Stomach (tissue), 9 donors: ENCODE data around the gene MBNL3. TPM values are rescaled to one million over a fixed set of nuclear protein-coding genes. Genes with fewer than 3 reads are reported as not detected.

Experiments used
- DNase-seq, 2 donors: peaks; one replicate each; pipeline versions ENCODE4 v3.0.0 to v3.0.0-alpha.2; 2013 to 2019
- H3K27ac ChIP-seq, 5 donors: fragments of 200-600 bp in 4 of 5; sonication (generic) in 4 of 5; one replicate each; pipeline ENCODE4 v1.5.1; 2013 to 2019; ENCODE audit warnings: mild to moderate bottlenecking in 1 of 5, moderate library complexity in 1 of 5
- H3K27me3 ChIP-seq, 3 donors: fragments of 200-600 bp; sonication (generic); one replicate each; pipeline ENCODE4 v1.5.1; 2017 to 2019; ENCODE audit warnings: mixed run types in 1 of 3
- H3K36me3 ChIP-seq, 4 donors: fragments of 200-600 bp; sonication (generic); 1 replicate in 3 of 4; 2 replicates in 1 of 4; pipeline ENCODE4 v1.5.1; 2016 to 2019
- H3K4me1 ChIP-seq, 4 donors: fragments of 200-600 bp; sonication (generic); one replicate each; pipeline ENCODE4 v1.5.1; 2016 to 2019
- H3K4me3 ChIP-seq, 4 donors: fragments of 200-600 bp; sonication (generic) in 3 of 4; one replicate each; pipeline ENCODE4 v1.5.1; 2016 to 2019; ENCODE audit warnings: mild to moderate bottlenecking in 1 of 4
- H3K9me3 ChIP-seq, 4 donors: fragments of 200-600 bp; sonication (generic); one replicate each; pipeline ENCODE4 v1.5.1; 2016 to 2019
- EP300 ChIP-seq: sonication (generic); formaldehyde crosslinking; IDR thresholded peaks from one replicate; pipeline ENCODE4 v1.6.1; 2017; ENCODE audit warnings: antibody characterized with exemption
- POLR2A ChIP-seq, 4 donors: fragments of 450-650 bp; IDR thresholded peaks; one replicate each; pipeline ENCODE4 v1.6.1; 2016; ENCODE audit warnings: antibody characterized with exemption in 4 of 4, control low read depth in 2 of 4, mild to moderate bottlenecking in 1 of 4, moderate library complexity in 1 of 4
- POLR2AphosphoS5 ChIP-seq, 3 donors: sonication (generic); formaldehyde crosslinking; IDR thresholded peaks; one replicate each; pipeline ENCODE4 v1.6.1; 2016; ENCODE audit warnings: antibody characterized with exemption in 3 of 3
- whole genome bisulfite sequencing, 5 donors: extraction: QIAGEN DNeasy Blood & Tissue Kit in 3 of 5; methylation state at CpG; one replicate each; pipeline versions ENCODE4 v1.1.5 to v1.1.7; 2013 to 2018; 5-methylcytosine and 5-hydroxymethylcytosine counted together
- intact Hi-C: fragments of 100-400 bp; cut with DNase I; formaldehyde crosslinking; loops from one replicate; pipeline ENCODE4 v1.15.1; 2023; ENCODE audit warnings: low total_unique reads
- polyA plus RNA-seq, 3 donors: library from polyadenylated mRNA; stranded (reverse); fragments of 200-250 nt; gene quantifications; one replicate each; pipeline ENCODE4 v1.2.3, GENCODE V29; 2013
- total RNA-seq, 5 donors: library from RNA; depleted of rRNA; stranded (reverse); fragments of >200 nt; gene quantifications; one replicate each; pipeline versions ENCODE4 v1.1.0 to v1.2.3, GENCODE V29; 2014 to 2016
- TF ChIP-seq, protein P1 (sequence below), 7 experiments: fragments of 450-650 bp in 4 of 7; fragments of 200-600 bp in 3 of 7; sonication (generic) in 3 of 7; IDR thresholded peaks; one replicate each; pipeline ENCODE4 v1.5.1; 2016 to 2019; ENCODE audit warnings: antibody characterized with exemption in 7 of 7, control low read depth in 2 of 7, mild to moderate bottlenecking in 1 of 7
- donor health status: healthy with polysubstance abuse.
- donor health status: Bipolar disorder and iron deficiency.
- donor health status: healthy.

The MBNL3 gene
- total and polyA plus RNA-seq, 8 donors: 2.0 to 31.7 (median 6.7) TPM

DNA sequence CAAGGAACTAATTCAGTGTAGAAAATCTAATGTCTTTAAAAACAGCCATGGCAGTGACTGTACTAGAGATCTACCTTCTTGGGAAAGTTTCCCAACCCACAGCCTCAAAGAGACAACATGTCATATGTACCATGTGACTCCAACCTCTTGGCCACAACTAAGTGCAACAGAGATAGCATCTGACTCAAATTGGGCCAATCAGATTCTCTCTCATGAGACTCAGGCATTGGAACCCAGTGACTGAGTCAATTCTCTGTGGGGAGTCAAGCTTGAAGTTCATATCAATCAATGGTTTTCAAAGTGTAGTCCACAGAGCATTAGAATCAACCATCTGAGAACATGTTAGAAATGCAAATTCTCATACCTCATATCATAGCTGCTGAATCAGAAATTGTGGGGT is 123.3 kb downstream of the MBNL3 start:
- intact Hi-C loops: no loop called here
- Histone ChIP-seq H3K4me1 (no peaks in the 10 kb centered on the region), H3K27ac (no peak overlapping the region)

DNA sequence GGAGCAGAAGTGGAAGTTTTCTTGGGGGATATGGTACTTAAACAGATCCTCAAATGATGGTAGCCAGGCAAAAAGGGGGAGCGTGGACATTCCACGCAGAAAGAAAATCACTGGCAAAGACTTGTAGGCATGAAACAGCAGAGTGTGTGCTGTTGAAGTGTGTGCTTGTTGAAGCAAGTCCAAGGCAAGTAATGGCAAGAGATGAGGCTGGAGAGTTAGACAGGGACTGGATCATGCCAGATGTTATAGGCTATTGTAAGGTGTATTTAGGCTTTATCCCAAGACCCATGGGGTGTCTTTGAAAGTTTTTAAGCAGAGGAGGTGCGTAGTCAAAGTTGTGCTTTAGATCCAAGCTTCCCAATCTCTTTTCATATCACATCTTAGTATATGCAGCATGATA is 124.5 kb downstream of the MBNL3 start:
- H3K4me3 ChIP-seq: no peak overlapping the region
- H3K36me3 ChIP-seq: no peaks in the 10 kb centered on the region
- no peaks in the 10 kb centered on the region for H3K9me3 ChIP-seq
- WGBS, 5 donors: 82 to 98% (median 87%) methylated on average over 3 of the region's 3 CpGs
- H3K27ac ChIP-seq: no peak overlapping the region
- intact Hi-C loops: no loop called here
- no peaks in the 10 kb centered on the region for H3K27me3 ChIP-seq
- DNase-seq: no peak
- no peaks in the 10 kb centered on the region for H3K4me1 ChIP-seq
- TF ChIP-seq POLR2AphosphoS5 (IDR thresholded peaks at IDR 0.05): no peak
- no peak for TF ChIP-seq EP300
- TF ChIP-seq, protein P1, sequence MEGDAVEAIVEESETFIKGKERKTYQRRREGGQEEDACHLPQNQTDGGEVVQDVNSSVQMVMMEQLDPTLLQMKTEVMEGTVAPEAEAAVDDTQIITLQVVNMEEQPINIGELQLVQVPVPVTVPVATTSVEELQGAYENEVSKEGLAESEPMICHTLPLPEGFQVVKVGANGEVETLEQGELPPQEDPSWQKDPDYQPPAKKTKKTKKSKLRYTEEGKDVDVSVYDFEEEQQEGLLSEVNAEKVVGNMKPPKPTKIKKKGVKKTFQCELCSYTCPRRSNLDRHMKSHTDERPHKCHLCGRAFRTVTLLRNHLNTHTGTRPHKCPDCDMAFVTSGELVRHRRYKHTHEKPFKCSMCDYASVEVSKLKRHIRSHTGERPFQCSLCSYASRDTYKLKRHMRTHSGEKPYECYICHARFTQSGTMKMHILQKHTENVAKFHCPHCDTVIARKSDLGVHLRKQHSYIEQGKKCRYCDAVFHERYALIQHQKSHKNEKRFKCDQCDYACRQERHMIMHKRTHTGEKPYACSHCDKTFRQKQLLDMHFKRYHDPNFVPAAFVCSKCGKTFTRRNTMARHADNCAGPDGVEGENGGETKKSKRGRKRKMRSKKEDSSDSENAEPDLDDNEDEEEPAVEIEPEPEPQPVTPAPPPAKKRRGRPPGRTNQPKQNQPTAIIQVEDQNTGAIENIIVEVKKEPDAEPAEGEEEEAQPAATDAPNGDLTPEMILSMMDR (IDR thresholded peaks at IDR 0.05): no peak
- no peak for TF ChIP-seq POLR2A (IDR thresholded peaks at IDR 0.05)

More for the DNA sequence above, 123.3 kb downstream of the MBNL3 start:
- H3K36me3 ChIP-seq: no peaks in the 10 kb centered on the region
- no peak for TF ChIP-seq POLR2A (IDR thresholded peaks at IDR 0.05)
- no peak for TF ChIP-seq POLR2AphosphoS5 (IDR thresholded peaks at IDR 0.05)
- TF ChIP-seq, protein P1 (IDR thresholded peaks at IDR 0.05): no peak
- no peak for TF ChIP-seq EP300
- no peak overlapping the region for H3K4me3 ChIP-seq
- H3K9me3 ChIP-seq: no peaks in the 10 kb centered on the region
- no peak for DNase-seq
- no peaks in the 10 kb centered on the region for H3K27me3 ChIP-seq

DNA sequence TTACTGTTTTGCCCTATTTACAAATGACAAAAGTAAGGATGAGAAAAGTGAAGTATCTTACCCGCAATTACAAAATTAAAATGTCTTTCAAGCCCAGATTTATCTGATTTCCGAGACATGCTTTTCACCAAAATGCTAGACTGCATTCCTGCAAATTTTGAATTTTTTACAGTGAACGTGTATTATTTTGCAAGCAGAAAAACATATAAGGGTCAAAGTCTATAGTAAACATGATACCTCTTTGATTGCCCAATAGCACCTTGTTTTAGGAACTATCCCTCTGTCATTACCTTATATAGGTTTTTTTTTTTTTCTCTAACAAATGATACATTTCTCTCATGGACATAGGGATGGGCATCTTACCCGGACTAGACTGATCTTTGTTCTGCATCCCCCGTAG is 135.4 kb downstream of the MBNL3 start:
- Histone ChIP-seq H3K27ac (no peak overlapping the region), H3K4me1 (no peaks in the 10 kb centered on the region), H3K36me3 (no peaks in the 10 kb centered on the region), H3K27me3 (no peaks in the 10 kb centered on the region), H3K9me3 (no peaks in the 10 kb centered on the region), H3K4me3 (no peak overlapping the region)
- intact Hi-C loops: no loop called here
- DNase-seq: no peak
- WGBS, 5 donors: 79 to 95% (median 91%) methylated on average over 5 of the region's 5 CpGs
- TF ChIP-seq, protein P1 (IDR thresholded peaks at IDR 0.05): no peak
- TF ChIP-seq EP300 (no peak), POLR2A (IDR thresholded peaks at IDR 0.05) (no peak), POLR2AphosphoS5 (IDR thresholded peaks at IDR 0.05) (no peak)

DNA sequence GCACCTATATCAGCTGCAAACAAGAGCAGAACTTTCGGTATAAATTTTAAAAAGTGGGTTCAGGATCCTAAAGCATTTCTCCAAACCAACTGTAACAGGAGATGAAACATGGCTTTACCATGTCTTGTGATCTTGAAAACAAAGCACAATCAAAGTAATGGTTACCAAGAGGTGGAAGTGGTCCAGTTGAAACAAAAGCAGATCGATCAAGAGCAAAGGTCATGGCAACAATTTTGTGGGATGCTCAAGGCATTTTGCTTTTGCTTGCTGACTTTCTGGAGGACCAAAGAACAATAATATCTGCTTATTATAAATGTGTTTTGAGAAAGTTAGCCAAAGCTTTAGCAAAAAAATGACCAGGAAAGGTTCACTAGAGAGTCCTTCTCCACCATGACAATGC is 152.7 kb downstream of the MBNL3 start:
- intact Hi-C loops: no loop called here
- Histone ChIP-seq H3K9me3 (no peaks in the 10 kb centered on the region), H3K4me3 (no peak overlapping the region), H3K36me3 (no peaks in the 10 kb centered on the region), H3K27ac (no peak overlapping the region), H3K27me3 (no peaks in the 10 kb centered on the region), H3K4me1 (no peaks in the 10 kb centered on the region)
- TF ChIP-seq POLR2A (IDR thresholded peaks at IDR 0.05) (no peak), POLR2AphosphoS5 (IDR thresholded peaks at IDR 0.05) (no peak), EP300 (no peak)
- TF ChIP-seq, protein P1 (IDR thresholded peaks at IDR 0.05): no peak
- WGBS, 5 donors: 79 to 97% (median 93%) methylated on average over 2 of the region's 2 CpGs
- DNase-seq: no peak
